Stimulated activated CD4-positive, alpha-beta T cell treated with anti-CD3 and anti-CD28 coated beads, TNF-alpha, amount 100 ng/mL, for 48 hours (primary cell): ENCODE measurements around the gene PARP16.
"Not testable (repeated sequence)": the region's sequence is repeated elsewhere in the genome, so short reads cannot be mapped to it uniquely, and the experiment has no call there.

Experiments
- DNase-seq, 3 donors: peaks; one replicate each; pipeline ENCODE4 v3.0.0-alpha.2; 2020; ENCODE audit warnings: low read depth in 3 of 3

Gene PARP16

DNA sequence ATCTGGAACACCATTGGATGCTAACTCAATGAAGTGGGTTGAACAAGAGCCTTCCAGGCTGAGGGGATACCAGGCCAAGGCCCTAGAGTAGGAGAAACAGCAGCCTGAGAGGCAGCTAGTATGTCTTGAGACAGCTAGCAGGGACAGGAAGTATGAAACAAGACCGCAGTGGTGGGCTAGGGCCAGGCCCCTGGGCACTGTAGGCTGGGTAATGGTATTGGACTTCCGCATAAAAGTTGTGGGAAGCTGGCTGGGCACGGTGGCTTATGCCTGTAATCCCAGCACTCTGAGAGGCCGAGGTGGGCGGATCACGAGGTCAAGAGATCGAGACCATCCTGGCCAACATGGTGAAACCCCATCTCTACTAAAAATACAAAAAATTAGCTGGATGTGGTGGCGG, 50.2 kb downstream of the PARP16 start:
- not testable (repeated sequence) for DNase-seq

DNA sequence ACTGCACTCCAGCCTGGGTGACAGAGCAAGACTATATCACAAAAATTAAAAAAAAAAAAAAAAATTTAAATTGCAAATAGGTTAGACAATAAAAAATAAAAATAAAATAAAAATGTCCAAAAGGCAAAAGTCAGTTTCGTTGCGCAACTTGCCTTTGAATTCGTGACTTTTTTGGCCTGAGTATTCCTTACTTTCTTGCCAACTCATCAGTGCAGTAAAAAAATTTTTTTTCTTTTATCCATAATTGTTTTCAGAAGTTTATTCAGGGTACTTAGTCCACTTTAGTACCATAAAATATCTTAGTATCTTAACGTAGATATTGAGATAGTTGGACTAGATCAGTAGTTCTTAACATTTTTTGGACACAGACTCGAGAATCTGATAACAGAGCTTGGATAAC, 53.0 kb downstream of the PARP16 start:
- DNase-seq = no peak

DNA sequence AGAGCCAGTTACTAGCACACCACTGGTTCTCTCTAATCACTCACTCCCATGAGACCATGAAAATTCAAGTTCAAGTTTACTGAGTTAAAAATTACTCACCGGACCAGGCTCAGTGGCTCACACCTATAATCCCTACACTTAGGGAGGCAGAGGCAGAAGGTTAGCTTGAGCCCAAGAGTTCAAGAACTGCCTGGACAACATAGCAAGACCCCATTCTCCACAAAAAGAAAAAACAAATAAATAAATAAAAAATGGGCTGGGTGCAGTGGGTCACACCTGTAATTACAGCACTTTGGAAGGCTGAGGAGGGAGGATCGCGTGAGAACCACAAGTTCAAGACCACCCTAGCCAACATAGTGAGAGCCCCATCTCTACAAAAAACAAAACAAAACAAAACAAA, 54.2 kb downstream of the PARP16 start:
- no peak for DNase-seq

DNA sequence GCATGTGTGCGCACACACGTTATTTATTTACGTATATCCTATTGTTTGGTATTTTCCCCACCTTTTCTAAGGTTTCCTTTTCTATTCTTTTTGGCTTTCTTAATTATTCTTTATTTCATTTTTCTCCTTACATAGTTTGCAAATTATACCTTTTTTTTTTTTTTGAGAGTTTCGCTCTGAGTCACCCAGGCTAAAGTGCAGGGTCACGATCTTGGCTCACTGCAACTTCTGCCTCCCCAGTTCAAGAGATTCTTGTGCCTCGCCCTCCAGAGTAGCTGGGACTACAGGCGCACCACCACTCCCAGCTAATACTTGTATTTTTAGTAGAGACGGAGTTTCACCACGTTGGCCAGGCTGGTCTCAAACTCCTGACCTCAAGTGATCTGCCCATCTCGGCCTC, 55.4 kb downstream of the PARP16 start:
- DNase-seq = no peak

DNA sequence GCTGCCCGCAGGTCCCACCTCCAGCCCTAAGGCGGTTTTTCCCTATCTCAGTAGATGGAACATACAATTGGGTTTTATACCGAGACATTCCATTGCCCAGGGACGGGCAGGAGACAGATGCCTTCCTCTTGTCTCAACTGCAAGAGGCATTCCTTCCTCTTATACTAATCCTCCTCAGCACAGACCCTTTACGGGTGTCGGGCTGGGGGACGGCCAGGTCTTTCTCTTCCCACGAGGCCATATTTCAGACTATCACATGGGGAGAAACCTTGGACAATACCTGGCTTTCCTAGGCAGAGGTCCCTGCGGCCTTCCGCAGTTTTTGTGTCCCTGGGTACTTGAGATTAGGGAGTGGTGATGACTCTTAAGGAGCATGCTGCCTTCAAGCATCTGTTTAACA, 59.8 kb downstream of the PARP16 start:
- not testable (repeated sequence) for DNase-seq

DNA sequence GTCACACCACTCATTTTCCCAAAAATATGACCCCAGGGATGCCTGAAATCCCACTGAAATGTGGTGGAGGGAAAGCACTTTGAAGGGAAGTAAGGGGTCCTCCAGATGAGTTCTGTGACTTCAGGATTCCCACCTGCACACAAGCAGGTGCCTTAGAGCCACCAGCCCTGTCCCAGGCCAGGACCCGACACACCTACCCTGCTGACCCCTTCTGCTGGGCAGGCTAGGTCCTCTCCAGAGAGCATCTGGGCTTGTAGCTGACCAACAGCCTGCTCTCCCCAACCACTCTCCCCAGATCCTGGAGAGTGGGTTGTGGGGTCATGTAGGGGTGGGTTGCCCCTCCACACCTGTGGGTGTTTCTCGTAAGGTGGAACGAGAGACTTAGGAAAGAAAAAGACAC, 60.5 kb downstream of the PARP16 start:
- DNase-seq = no peak

DNA sequence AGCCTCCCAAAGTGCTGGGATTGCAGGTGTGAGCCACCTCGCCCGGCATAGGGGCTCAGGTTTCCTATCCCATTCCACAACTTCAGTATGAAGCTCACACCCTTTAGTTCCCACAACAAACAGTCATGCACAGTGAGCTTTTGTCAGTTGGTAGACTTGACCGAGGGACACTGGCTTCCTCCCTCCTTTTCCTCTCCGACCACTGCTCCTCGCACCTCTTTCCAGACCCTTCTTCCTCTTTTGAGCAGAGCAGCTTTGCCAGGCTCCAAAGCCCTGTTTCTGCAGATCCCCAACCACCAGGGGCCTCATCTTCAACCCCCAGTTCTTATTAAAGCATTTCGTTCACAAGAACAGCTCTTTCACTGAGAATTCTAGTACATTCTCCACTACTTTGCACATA, 62.7 kb downstream of the PARP16 start:
- DNase-seq = no peak

DNA sequence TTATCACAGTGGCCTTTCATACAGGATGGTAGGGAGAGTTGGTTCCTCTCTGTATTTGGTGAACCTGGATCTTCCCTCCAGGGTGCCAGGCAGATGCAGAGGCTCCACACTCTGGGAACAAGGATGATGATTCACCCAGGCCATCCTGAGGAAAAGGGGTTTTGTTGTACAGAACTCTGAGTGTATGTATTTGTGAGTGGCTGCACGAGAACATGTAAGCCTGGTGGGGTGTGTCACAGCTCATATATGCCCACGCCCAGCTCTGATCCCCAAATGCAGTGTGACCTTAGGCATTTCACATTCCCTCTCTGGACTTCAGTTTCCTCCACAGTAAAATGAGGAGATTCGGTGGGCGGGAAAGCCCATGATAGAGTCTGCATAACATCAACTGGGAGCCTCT, 63.8 kb downstream of the PARP16 start:
- DNase-seq = no peak

DNA sequence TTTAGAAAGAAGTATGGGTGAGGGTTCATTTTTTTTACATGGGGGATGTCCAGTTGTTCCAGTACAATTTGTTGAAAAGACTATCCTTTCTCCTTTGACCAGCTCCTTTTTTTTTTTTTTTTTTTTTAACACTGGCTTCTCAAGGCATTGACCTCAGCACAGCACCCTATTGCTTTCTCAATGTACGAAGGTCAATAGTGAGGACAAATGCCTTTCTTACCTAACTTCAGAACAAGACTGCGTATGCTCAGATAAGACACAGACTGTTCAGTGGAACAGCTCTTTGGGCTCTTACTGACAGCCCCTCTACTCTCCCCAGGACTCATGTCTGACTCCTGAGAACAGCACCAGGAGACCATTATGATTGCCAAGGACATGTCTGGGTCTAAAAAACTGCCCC, 65.0 kb downstream of the PARP16 start:
- DNase-seq = no peak

DNA sequence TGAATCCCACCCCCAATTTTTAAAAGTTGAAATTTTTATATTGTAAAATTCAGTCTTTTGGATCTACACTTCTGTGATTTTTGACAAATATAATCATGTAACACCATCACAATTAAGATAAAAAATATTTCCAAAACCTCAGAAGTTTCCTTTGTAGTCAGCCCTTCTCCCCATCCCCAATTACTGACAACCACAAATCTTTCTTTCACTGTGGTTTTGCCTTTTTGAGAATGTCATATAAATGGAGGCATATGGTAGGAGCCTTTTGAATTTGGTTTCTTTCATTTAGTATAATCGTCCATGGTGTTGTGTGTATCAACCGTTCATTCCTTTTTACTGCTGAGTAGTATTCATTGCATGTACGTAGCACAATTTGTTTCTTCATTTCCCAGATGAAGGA, 67.5 kb downstream of the PARP16 start:
- no peak for DNase-seq

DNA sequence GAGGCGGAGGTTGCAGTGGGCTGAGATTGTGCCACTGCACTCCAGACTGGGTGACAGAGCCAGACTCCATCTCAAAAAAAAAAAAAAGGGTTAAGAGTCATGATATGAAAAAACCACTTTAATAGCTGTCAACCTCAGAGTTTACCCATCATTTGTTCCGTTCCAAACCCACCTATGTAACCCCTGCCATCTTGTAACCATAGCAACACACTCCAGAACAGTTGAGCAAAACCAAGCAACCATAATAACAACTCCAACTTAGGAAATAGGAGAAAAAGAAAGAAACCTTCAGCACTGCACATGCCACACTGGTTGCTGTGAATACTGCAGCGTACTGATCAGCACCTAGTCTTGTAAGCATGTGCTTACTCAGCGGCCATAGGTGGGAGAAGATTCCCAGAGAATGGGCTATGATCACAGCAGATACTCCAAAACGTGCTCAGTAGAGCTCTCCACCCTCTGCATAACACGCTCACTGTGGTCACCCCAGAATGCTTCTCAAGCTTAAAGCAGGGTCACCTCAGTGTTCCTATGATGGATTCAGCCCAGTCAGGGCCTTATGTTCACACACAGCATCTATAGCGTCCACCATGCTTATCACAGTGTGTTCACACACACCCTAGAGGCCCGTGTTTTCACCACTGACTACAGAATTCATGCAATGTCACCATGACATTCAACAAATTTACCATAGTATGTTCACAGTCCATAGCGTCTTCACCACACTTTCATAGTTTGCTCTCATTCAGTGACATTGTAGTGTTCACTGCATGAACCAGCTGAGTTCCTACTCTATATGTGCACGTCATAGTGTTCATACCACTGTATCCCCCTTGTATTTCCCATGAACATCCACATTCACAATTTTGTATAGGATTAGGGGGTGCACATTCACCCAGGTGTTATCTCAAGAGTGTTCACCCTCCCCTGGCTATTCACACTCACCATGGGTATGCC, 68.9 kb downstream of the PARP16 start:
- DNase-seq = no peak

DNA sequence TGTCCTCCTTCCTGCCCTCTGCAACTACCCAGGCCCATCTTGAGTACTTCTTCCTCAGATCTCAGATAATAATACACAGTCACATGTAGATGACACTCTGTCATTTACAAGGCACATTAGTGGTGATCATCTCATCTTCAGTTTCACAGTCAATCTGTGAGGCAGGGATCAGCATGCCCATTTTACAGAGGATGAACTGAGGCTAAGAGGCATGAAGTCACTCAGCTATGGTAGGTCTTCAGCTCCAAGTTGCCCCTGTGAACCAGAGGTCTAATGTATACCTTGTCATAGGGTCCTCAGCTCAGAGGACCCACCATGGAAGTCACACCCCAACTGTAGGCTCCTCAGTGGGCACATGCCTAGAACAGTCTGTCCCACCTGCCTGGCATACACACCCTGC, 71.2 kb downstream of the PARP16 start:
- no peak for DNase-seq

DNA sequence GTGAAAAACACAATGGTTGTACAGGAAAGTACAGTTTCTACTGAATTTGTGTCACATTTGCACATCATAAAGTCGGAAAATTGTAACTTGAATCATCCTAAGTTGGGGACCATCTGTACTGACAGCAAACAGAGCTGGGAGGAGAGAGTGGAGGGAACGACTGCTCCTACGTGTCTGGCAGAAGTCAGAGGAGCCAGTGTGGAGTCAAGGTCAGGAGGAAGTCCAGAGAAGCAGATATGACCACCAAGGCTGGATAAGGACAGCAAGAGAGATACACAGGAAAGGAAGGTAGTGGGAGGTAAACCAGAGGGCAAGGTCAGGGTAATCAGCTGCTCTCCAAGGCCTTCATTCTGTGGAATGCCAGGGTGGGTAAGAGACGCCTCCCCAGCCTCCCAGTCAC, 72.7 kb downstream of the PARP16 start:
- DNase-seq = no peak

DNA sequence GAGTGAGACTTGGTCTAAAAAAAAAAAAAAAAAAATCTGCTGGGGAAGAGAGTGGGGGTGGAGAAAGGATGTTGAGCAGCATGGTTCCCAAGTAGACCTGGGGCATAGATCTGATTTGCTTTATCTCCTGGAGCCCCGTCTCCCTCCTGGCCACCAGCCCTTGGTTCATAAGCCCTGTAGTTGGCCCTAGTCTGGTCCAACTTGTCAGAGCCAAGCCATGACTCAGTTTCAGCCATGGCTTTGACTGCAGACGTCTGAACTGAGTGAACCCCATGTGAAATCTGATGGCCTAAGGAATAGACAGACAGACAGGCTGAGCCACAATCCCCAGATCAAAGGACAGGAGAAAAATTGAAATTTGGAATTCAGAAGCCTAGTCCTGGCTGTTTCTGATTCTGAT, 73.4 kb downstream of the PARP16 start:
- DNase-seq = no peak

DNA sequence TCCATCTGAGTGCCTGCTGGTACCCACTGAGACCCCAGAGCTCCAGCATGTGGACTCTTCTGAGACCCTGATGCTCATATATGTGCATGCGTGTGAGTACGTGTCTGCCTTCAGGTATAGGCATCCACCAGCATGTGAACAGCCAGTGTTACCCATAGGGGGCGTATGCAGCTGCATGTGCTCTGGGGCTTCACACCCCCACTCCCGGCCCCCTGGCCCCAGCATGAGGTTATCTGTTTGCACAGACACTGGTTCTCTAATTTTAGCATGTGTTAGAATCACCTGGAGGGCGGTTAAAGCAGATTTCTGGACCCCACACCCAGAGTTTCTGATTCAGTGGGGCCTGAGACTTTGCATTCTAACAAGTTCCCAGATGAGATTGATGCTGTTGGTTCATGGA, 74.6 kb downstream of the PARP16 start:
- DNase-seq = peak; percentile 18 to 45 (median 42)

DNA sequence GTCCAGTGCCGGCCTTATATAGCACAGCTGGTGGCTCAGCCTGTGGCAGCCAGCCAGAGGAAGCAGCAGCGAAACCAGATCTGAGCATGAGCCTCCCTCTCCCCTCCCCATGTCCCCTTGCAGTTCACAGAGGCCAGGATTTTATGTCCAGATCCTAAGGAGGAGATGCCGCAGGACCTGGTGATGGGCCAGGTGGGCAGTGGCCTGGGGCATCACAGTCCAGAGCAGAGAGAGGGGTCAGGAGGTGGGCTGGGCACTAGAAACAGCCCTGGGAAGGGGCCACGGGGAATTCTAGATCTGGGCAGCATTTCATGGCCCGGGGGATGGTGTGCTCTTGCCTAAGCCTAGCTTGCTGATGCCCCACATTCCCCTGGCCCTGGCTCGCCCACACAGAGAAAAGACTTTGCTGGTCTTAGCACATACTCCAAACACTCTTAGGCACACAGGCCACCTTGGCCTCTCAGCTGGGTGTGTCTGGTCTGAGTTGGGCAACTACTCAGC, 75.2 kb downstream of the PARP16 start:
- DNase-seq = no peak

DNA sequence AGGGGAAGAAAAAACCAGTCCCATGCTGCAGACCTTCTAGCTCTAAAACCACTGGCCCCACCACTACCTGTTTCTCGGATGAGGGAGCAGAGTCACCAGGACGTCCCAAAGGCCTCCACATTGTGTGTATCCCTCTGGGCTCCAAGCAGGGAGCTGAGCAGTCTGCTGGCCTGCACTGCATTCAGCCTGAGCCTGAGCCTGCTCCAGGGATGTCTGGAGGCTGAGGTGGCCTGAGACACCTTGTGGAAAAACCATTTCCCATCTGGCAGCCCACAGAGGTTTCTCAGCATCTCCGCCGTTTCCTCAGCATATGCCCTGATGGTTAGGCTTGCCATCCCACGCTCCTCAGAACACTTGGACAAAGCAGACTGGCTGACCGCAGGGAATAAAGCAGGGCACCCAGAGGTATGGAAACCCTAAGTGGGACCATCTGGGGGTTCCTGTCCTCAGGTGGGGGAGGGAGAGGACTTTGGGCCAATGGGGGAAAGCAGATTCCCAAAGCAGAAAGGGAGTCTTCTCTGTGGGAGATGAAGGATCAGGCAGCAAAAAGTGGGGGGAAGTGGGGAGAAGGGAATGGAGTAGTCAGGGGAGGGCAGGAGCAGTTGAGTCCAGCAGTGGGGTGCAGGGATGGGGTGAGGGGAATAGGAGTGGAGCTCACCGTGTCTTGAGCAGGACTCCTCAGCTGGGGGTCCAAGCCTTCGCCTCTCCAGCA, 75.8 kb downstream of the PARP16 start, which contains the start of gene CILP:
CILP (minus strand) TSS at position 704 of the 712 bp plus-strand sequence. CDS start 1,718 bp downstream, outside the sequence.
- no peak for DNase-seq

DNA sequence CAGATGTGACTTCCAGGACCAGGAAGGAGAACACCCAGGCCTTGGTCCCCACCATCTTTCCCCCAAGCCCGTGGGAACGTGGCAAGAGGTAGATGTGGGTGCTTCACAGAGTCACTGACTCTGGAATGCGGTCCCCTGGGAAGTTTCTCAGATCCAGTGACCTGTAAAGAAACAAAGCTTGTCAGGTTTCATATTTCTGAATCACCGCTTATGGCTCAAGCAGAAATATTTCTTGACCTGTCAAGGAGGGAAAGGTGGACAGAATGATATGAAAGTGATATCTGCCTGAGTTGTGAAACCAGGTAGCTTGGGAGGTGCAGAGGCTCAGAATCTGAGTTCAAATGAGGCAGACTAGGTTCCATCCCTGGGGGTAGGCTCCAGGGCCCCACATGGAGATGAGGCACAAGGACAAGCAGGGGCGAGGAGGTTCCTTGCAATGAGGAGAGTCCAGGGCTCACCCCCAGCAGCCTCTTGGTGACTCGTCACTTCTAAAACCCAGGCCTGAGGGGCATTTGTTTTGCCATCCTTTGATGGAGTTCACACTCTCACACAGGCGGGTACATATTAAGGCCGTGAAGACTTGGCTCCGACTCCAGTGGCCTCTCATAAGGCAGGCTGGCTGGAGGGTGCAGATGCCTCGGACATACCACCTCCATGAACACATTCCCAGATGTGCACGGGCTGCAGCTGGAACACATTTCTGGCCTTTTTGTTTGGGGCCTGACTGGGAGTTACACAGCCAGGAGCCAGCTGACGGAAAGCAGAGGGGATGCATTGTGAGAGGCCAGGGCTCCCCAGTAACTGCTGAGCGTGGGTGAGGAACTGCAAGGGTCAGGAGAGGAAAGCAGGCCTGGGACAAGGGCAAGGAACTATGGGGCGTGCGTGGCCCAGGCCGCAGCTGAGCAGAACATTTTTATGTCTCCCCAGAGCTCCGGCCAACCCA, 76.7 kb downstream of the PARP16 start:
- no peak for DNase-seq

DNA sequence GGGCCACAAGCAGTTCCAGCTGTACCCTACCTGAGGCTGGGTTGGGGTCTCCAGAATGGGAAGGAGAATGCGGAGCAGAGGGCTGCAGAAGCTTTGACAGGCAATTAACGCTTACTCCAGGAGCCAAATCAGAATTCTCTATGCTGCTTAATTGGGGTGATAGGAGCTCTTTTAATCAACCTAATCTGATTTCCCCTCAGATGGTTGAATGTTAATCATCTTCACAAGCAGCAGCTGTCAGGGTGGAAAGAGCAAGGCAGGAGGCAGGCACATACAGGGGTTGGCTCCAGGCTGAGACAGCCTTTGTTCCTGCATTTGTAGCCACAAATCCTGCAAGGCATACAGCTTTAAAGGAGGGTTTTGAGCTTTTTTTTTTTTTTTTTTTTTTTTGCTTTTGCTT, 78.0 kb downstream of the PARP16 start:
- DNase-seq = no peak
